MCF 10A (cell line): ENCODE measurements around the gene PYGL. TPM values are rescaled to one million over a fixed set of nuclear protein-coding genes. Genes with fewer than 3 reads are reported as not detected.

Source experiments
- BruUV-seq: library from RNA; stranded (reverse); fragments of 400-500 nt; replicated peaks from 2 replicates; lab custom pipeline; 2021; lab: Mats Ljungman, UMichigan
- CTCF ChIA-PET: fragments of 300-600 bp; sonication (Branson Sonifier 250); formaldehyde crosslinking; extraction: SDS; loops from one replicate; lab custom pipeline; 2021; ENCODE audit warnings: antibody characterized with exemption, inconsistent platforms; lab: Yijun Ruan, JAX
- POLR2A ChIA-PET: fragments of 300-600, 350-650 bp; sonication (Branson Sonifier 250); formaldehyde crosslinking; extraction: SDS; loops from one replicate; lab custom pipeline; 2020; ENCODE audit warnings: antibody characterized with exemption, inconsistent platforms; lab: Yijun Ruan, JAX
- DNase-seq: peaks from one replicate; pipeline ENCODE4 v3.0.0-alpha.2; 2018; ENCODE audit not compliant: unreplicated experiment
- H3K27ac Mint-ChIP-seq: one replicate; pipeline ENCODE4 v1.8.0; 2022; ENCODE audit warnings: mild to moderate bottlenecking, low read depth, mixed read lengths; ENCODE audit not compliant: unreplicated experiment
- H3K27me3 Mint-ChIP-seq: one replicate; pipeline ENCODE4 v1.8.0; 2022; ENCODE audit warnings: mixed read lengths; ENCODE audit not compliant: insufficient read depth, unreplicated experiment
- H3K36me3 Mint-ChIP-seq: one replicate; pipeline ENCODE4 v1.8.0; 2022; ENCODE audit warnings: mild to moderate bottlenecking, moderate library complexity, mixed read lengths; ENCODE audit not compliant: insufficient read depth, unreplicated experiment
- H3K4me1 Mint-ChIP-seq: one replicate; pipeline ENCODE4 v1.8.0; 2022; ENCODE audit warnings: mixed read lengths; ENCODE audit not compliant: insufficient read depth, unreplicated experiment
- H3K4me3 Mint-ChIP-seq: one replicate; pipeline ENCODE4 v1.8.0; 2022; ENCODE audit warnings: mild to moderate bottlenecking, moderate library complexity, mixed read lengths; ENCODE audit not compliant: unreplicated experiment
- H3K9me3 Mint-ChIP-seq: one replicate; pipeline ENCODE4 v1.8.0; 2022; ENCODE audit warnings: mixed read lengths; ENCODE audit not compliant: unreplicated experiment
- CTCF ChIP-seq: fragments of 200-600 bp; IDR thresholded peaks from one replicate; pipeline ENCODE4 v1.8.0; 2022; ENCODE audit warnings: antibody characterized with exemption, mild to moderate bottlenecking; ENCODE audit not compliant: unreplicated experiment
- intact Hi-C: fragments of 100-400 bp; cut with micrococcal nuclease; formaldehyde crosslinking; loops from 2 replicates; pipeline ENCODE4 v1.14.1; 2022
- total RNA-seq: library from RNA; stranded (reverse); gene quantifications from 2 replicates; pipeline ENCODE4 v1.2.3, GENCODE V29; 2022

Gene PYGL
- total RNA-seq, 1 experiment from 2014 or later = 87.3 TPM

GRCh38 chr14:50947446-50947845, 3.2 kb upstream of the PYGL start:
- ChIA-PET CTCF (interaction anchor here (0.5 to 0.6 kb wide), 2 partner anchors 241 to 404 kb away, joined by 3 read pairs; no protein-coding TSS in a partner anchor), POLR2A (no interaction called here)
- BruUV-seq = no TSS peak
- no peaks in the 10 kb centered on the region for H3K36me3 Mint-ChIP-seq
- no peaks in the 10 kb centered on the region for H3K9me3 Mint-ChIP-seq
- no peak overlapping the region for H3K4me3 Mint-ChIP-seq
- H3K27ac Mint-ChIP-seq = no peak overlapping the region
- H3K4me1 Mint-ChIP-seq = peaks cover 18% of the 10 kb centered on the region
- no peaks in the 10 kb centered on the region for H3K27me3 Mint-ChIP-seq
- intact Hi-C loops = no loop called here
- no peak for DNase-seq
- no peak for TF ChIP-seq CTCF

- Mint-ChIP-seq H3K4me3 (no peak overlapping the region), H3K9me3 (no peaks in the 10 kb centered on the region), H3K27ac (no peak overlapping the region), H3K4me1 (peaks cover 25% of the 10 kb centered on the region), H3K27me3 (no peaks in the 10 kb centered on the region), H3K36me3 (no peaks in the 10 kb centered on the region)
- no peak for TF ChIP-seq CTCF
- BruUV-seq = no TSS peak
- ChIA-PET POLR2A (interaction anchor here (0.5 to 1.1 kb wide), 2 partner anchors 9 to 12 kb away, joined by 3 to 4 read pairs; no protein-coding TSS in a partner anchor), CTCF (interaction anchor here (0.7 to 1.1 kb wide), 6 partner anchors 9 to 183 kb away, joined by 3 to 5 read pairs (median 4); no protein-coding TSS in a partner anchor)
- intact Hi-C loops = no loop called here
- DNase-seq = no peak
Measured at GRCh38 chr14:50946234-50946935, 2.1 kb upstream of the PYGL start.

- BruUV-seq = TSS peak; percentile 39
- peak overlapping the region; percentile 86 for H3K4me3 Mint-ChIP-seq
- H3K4me1 Mint-ChIP-seq = peaks cover 33% of the 10 kb centered on the region
- H3K9me3 Mint-ChIP-seq = no peaks in the 10 kb centered on the region
- intact Hi-C loops = no loop called here
- H3K36me3 Mint-ChIP-seq = no peaks in the 10 kb centered on the region
- CTCF ChIA-PET = interaction anchor here (0.6 to 0.9 kb wide), 3 partner anchors 9 to 268 kb away, joined by 4 to 5 read pairs (median 4); no protein-coding TSS in a partner anchor
- POLR2A ChIA-PET = interaction anchor here (0.6 to 2.6 kb wide), 13 partner anchors 10 to 1075 kb away, joined by 3 to 17 read pairs (median 5); partner anchors contain the start of genes NIN, SAV1 and TMX1
- TF ChIP-seq CTCF = no peak
- H3K27me3 Mint-ChIP-seq = no peaks in the 10 kb centered on the region
- peak overlapping the region; percentile 82 for H3K27ac Mint-ChIP-seq
- DNase-seq = peak; percentile 75
Measured at GRCh38 chr14:50944647-50945413, 547 bp upstream of the PYGL start.
